Measurements from ENCODE around the gene TOMM20. TPM values are rescaled to one million over a fixed set of nuclear protein-coding genes. Genes with fewer than 3 reads are reported as not detected.

The TOMM20 gene
- total and polyA plus RNA-seq, 12 donors: 40.0 to 113 (median 92.3) TPM

DNA sequence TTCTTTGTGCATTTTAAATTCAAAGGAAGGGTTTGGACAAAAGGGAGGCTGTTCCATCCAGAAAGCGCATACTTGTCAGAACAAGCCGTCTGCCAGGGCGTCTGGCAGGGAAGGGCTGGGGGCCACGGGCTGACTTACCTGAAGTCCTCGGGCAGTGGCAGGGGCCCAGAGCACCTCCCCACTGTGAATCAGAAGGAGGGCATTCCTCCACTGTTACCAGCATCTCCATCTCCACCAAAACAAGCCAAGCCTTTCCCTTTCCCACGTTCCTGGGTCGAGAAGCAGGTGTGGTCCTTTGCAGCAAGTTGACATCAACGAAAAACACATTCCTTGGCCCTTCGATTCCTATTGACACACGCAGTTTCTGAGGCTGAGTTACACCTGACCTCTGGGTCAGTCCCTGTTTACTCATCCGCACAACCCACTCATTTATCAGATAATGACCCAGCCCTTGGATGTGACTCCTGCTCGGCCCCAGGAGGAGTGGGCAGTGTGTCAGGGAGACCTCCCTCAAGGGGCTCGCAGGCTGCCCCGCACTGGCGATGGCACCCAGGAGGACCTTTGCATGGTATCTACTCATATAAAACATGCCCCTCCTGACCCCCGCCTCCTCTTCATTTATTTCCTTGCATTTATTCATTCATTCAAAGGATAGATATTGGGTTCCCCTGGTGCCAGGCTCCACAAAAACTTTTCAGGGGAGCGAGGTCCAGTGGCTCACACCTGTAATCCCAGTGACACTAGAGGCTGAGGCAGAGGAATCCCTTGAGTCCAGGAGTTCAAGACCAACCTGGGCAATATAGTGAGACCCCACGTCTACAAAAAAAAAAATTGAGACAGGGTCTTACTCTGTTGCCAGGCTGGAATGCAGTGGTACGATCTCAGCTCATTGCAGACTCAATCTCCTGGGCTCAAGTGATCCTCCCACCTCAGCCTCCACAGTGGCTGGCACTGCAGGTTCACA is 60.2 kb downstream of the TOMM20 start:
- peaks cover 20 to 63% (median 49%) of the 10 kb centered on the region in 9 donors for H3K4me1 ChIP-seq
- intact Hi-C loops (cut with DNase I): loop anchor here in 1 of 10 donors (10.0 kb wide), 1 partner anchor 54 kb away; no protein-coding TSS in a partner anchor

DNA sequence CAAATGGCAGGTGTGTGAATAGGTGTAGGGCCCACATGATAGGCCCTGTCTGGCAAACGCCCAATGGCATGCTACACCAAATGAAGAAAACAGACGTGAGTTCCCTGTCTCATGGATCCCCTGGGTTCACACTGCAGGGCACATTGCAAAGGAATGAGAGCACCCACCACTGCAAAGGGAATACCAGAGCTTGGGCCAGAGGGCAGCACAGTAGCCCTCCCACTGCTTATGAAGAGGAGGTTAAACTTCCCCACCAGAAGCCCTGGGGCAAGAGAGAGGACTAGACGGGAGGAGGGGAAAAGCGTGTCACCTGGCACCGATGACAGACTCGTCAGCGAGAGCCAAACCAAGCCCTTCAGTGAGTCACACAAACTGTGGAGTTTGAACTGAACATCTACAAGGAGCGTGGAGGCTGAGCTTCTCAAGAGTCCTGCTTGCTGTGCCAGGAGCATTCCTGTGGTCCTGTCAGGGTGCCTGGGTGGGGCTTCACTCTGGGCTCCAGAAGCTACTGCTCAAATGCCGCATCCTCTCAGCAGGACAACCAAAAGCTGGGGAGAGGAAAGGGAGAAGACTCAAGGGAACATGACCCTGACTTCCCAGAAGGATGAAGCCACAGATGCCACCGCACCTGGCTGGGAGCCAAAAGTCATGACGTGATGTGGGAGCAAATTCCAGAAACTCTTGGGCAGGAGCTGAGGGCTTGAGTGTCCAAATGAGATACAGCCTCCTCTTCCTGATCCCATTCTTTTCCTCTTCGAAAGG is 61.1 kb downstream of the TOMM20 start:
- DNase-seq (peak; percentile 64 to 74), ATAC-seq (peak; percentile 40 to 85 (median 72))
- peaks cover 20 to 63% (median 49%) of the 10 kb centered on the region in 9 donors for H3K4me1 ChIP-seq
- H3K27me3 ChIP-seq: no peaks in the 10 kb centered on the region
- H3K4me3 ChIP-seq: no peak overlapping the region
- no peaks in the 10 kb centered on the region for H3K9me3 ChIP-seq
- 31 to 43% methylated on average over 12 of the region's 12 CpGs for WGBS, 2 donors
- peak overlapping the region; percentile 7 to 84 (median 46) for H3K27ac ChIP-seq
- H3K36me3 ChIP-seq: no peaks in the 10 kb centered on the region
- intact Hi-C loops (cut with DNase I): loop anchor here in 1 of 10 donors (10.0 kb wide), 1 partner anchor 53 kb away; no protein-coding TSS in a partner anchor
- TF ChIP-seq, protein P1, sequence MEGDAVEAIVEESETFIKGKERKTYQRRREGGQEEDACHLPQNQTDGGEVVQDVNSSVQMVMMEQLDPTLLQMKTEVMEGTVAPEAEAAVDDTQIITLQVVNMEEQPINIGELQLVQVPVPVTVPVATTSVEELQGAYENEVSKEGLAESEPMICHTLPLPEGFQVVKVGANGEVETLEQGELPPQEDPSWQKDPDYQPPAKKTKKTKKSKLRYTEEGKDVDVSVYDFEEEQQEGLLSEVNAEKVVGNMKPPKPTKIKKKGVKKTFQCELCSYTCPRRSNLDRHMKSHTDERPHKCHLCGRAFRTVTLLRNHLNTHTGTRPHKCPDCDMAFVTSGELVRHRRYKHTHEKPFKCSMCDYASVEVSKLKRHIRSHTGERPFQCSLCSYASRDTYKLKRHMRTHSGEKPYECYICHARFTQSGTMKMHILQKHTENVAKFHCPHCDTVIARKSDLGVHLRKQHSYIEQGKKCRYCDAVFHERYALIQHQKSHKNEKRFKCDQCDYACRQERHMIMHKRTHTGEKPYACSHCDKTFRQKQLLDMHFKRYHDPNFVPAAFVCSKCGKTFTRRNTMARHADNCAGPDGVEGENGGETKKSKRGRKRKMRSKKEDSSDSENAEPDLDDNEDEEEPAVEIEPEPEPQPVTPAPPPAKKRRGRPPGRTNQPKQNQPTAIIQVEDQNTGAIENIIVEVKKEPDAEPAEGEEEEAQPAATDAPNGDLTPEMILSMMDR (IDR thresholded peaks at IDR 0.05): no peak

More for the DNA sequence above, 60.2 kb downstream of the TOMM20 start:
- Histone ChIP-seq H3K36me3 (no peaks in the 10 kb centered on the region), H3K27me3 (no peaks in the 10 kb centered on the region), H3K4me3 (no peak overlapping the region), H3K9me3 (no peaks in the 10 kb centered on the region), H3K27ac (peak overlapping the region; percentile 7 to 84 (median 46))
- DNase-seq (no peak), ATAC-seq (peak in 3 of 8 donors; percentile 1 to 25 (median 20))
- 82 to 86% methylated on average over 19 of the region's 19 CpGs for WGBS, 2 donors
- TF ChIP-seq, protein P1 (IDR thresholded peaks at IDR 0.05): no peak

DNA sequence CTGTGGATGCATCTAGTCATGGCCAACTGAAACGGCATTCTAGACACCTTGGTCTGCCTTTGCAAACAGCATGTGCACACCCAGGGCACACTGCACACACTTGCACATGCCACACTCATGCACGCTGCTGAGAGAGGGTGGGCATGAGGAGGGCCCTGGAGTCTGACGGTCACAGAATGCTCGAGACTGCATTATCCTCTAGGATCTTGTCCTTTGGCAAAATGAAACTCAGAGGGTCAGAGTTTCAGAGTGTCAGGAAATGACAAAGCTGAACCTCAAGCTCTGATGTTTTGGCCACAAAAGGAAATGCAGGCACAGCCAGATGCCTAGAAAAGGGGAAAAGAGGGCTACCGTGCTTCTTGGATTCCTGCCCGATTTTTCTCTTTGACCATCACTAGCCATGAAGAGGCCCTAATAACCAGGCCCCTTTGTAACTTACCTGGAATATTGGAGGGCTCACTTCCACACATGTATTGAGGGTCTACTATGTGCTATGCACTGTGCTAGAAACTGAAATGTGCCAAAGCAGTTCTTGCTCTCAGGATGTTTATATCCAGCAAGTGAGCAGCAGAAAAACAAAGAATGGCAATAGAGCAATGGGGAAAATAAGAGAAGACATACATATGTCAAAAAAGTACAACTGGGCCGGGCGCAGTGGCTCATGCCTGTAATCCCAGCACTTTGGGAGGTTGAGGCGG is 65.4 kb downstream of the TOMM20 start:
- 70 to 77% methylated on average over 9 of the region's 9 CpGs for WGBS, 2 donors
- ATAC-seq: peak in 1 of 8 donors; percentile 15
- Histone ChIP-seq H3K27me3 (no peaks in the 10 kb centered on the region), H3K4me3 (no peak overlapping the region), H3K36me3 (no peaks in the 10 kb centered on the region), H3K4me1 (peaks cover 9 to 47% (median 20%) of the 10 kb centered on the region in 9 donors), H3K27ac (peak overlapping the region in 5 of 10 donors; percentile 30 to 77 (median 53)), H3K9me3 (no peaks in the 10 kb centered on the region)
- intact Hi-C loops (cut with DNase I): loop anchor here in 1 of 10 donors (10.0 kb wide), 1 partner anchor 48 kb away; no protein-coding TSS in a partner anchor
- TF ChIP-seq, protein P1 (IDR thresholded peaks at IDR 0.05): no peak
- no peak for DNase-seq
